GM21447 (cell line): ENCODE measurements around the gene RAI14.

Experiments used
- ATAC-seq: cut with Tn5 transposase; IDR thresholded peaks from one replicate; pipeline ENCODE4 v1.9.1; 2021; ENCODE audit not compliant: unreplicated experiment

The RAI14 gene

GRCh38 chr5:34674187-34674586, 18.1 kb downstream of the RAI14 start:
- no peak for ATAC-seq

GRCh38 chr5:34675857-34676256, 19.7 kb downstream of the RAI14 start:
- no peak for ATAC-seq

GRCh38 chr5:34676416-34676815, 20.3 kb downstream of the RAI14 start:
- no peak for ATAC-seq

DNA sequence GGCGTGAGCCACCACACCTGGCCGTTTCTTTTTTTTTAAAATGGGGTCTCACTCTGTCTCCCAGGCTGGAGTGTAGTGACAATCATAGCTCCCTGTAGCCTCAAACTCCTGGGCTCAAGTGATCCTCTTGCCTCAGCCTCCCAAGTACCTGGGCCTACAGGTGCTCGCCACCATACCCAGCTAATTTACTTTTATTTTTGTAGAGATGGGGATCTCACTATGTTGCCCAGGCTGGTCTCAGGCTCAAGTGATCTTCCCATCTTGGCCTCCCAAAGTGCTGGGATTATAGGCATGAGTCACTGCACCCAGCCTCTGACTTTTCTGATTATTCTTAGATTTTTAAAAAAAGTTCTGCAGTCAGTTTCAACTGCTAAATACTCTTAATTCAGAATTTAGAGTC, 21.3 kb downstream of the RAI14 start:
- no peak for ATAC-seq

- no peak for ATAC-seq
These were observed 24.8 kb downstream of the RAI14 start for GRCh38 chr5:34680896-34681295.

DNA sequence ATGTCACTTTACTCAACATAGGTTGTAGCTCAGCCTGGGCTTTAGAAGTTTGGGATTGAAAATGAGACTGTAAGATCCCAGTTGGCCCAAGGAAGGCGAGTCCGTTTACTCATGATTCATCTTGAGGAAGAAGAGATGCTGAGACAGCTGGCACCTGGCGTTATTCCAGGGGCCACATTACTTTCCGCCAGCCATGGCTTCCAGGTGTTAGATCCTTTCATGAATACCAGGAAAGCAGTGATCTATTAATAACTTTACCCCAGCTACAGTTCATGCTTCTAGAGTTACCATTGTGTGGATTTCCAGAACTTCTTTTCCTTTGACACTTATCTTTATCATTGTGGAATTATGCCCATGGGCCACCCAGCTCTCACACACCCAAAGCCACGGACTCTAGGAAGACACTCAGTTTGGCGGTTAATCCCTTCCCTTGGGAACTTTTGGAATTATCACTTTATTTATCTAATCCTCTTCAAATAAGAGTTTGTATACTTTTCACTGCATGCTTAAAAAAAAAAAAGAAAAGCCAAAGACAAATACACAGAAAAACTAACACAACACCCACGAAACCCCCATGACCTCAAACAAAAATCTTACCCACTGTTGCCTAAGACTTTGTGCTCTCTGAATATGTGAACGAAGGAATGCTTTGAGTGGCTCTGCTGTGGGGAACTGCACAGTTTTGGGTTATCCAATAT, 26.9 kb downstream of the RAI14 start:
- ATAC-seq: no peak

- no peak for ATAC-seq
These were observed 28.3 kb downstream of the RAI14 start for GRCh38 chr5:34684281-34684979.

GRCh38 chr5:34684980-34685352, 28.8 kb downstream of the RAI14 start:
- ATAC-seq: no peak

DNA sequence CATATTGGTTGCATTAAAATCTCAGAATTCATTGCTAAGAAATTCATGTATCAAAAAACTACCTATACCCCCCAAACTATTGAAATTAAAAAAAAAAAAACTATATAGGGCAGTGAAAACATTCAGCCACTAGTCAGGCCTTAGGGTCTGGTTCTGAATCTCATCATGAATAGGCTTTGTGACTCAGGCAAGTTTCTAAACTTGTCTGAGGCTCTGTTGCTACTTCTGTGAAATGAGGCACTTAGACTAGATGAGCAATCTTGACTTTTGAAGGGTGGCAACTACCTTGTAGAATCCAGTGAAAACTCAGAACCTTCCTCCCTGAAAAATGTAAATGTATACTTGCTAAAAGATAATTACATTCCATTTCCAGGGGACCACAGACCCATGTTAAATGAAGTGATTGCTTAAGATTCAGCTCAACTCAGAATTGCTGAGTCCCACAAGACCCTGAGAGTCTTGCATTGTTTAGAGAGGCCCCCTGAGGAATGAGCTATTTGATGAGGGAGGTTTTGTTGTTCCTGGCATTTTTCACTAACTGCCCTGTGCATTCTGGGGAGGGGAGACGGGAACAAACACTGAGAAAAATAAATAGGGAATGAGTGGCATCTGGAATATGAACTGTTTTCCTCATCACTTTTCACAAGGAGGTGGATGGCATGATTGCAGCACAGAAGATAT, 29.5 kb downstream of the RAI14 start:
- no peak for ATAC-seq

DNA sequence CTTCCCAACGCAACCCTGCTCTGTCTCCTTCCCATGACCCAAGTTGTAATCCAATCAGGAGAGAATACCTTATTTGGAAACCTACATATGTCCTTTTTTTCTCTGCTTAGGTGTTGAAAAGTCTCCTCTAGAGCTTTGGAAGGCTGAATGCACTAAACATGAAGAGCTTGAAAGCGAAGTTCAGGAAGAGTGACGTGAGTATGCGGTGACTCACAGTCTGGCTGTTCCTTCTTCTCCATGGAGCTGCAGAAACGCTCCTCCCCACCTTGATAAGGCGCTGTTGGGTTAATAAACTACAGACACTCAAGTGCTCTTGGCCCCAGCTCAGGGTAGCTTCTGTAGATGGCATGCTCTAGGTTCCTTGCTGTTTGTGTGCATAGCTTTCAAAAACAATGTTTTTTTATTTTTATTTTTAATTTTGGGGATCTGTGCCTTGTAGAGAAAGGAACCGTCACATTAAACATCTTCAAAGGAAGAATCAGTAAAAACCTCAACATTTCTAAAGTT, 30.7 kb downstream of the RAI14 start:
- ATAC-seq: no peak

- no peak for ATAC-seq
These were observed 31.3 kb downstream of the RAI14 start for GRCh38 chr5:34687269-34688011.

DNA sequence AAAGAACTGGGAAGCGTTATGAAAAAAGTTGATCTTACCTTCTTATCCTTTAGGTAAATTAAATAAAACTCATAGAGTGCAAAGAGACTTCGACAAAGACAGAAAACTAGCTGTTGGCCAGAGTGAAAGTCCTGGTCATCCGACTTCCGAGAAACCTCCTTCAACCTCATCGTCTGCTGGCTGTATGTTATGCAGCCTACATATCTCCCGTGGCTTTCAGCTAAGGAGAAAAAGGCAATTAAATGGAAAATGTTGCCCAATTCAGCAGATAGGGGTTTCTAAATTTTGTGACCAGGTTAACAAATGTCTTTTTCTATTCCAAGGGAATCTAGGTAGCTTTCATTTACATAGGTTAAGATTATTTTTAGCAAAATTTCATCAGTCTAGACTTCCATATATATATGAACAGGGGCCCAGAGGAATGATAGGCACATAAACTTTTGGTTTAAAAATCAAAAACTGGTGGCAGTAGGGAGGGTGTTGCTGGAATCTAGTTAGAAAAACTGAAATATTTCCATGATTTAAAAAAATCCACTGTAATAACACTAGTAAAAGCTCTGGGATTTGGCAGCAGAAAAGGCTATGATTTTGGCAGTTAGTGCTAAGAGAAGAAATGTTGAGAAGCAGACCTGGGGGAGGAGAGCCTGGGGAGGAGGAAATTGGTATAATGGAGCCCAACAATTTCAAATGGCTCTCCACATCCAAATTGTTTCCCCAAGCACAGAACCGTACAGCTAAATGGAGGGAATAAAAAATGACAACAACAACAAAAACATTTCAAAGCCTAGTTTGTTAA, 32.1 kb downstream of the RAI14 start:
- no peak for ATAC-seq

GRCh38 chr5:34690301-34690700, 34.2 kb downstream of the RAI14 start:
- ATAC-seq: no peak

GRCh38 chr5:34690898-34691297, 34.8 kb downstream of the RAI14 start:
- no peak for ATAC-seq

DNA sequence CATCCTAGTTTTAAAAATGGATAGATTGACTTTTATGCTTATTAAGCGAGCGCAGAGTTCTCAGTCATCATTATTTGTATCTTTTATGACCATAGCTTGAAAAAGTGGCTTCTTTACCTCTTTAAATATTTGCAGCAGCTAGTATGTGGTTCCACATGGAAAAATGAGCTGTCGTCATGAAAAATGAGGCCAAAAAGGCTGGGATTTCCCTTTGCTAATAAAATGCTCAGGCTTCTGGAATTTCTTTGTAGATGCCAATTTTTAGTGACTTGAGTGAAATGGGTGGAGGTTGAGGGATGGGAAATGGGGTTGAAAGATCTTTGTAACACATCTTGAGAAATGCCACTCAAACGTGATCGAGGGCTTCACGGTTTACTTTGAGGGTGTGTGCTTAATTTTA, 35.2 kb downstream of the RAI14 start:
- no peak for ATAC-seq

DNA sequence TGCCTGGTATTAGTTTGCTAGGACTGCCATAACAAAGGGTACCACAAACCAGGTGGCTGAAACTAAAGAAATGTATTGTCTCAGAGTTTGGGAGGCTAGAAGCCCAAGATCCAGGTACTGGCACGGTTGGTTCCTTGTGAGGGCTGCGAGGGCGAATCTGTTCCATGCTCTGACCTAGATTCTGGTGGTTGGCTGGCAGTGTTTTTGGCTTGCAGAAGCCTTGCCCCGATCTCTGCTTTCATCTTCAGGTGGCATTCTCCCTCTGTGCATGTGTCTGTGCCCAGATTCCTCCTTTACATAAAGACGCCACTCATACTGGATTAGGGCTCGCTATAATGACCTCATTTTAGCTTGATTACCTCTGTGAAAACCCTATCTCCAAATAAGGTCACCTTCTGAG, 36.7 kb downstream of the RAI14 start:
- ATAC-seq: no peak

GRCh38 chr5:34694012-34694411, 37.9 kb downstream of the RAI14 start:
- ATAC-seq: no peak

DNA sequence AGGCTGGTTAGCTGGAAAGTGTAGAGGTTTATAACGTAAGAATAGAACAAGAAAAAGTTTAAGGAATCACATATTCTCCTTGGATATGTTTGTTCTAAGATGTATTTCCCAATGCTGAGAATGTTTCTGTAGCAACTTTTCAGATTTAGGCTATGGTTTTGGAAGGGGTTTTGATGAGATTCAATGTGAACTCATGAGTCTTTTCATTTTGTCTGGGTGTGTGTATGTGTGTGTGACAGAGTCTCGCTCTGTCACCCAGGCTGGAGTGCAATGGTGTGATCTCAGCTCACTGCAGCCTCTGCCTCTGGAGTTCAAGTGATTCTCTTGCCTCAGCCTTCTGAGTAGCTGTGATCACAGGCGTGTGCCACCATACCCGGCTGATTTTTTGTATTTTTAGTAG, 38.6 kb downstream of the RAI14 start:
- no peak for ATAC-seq

DNA sequence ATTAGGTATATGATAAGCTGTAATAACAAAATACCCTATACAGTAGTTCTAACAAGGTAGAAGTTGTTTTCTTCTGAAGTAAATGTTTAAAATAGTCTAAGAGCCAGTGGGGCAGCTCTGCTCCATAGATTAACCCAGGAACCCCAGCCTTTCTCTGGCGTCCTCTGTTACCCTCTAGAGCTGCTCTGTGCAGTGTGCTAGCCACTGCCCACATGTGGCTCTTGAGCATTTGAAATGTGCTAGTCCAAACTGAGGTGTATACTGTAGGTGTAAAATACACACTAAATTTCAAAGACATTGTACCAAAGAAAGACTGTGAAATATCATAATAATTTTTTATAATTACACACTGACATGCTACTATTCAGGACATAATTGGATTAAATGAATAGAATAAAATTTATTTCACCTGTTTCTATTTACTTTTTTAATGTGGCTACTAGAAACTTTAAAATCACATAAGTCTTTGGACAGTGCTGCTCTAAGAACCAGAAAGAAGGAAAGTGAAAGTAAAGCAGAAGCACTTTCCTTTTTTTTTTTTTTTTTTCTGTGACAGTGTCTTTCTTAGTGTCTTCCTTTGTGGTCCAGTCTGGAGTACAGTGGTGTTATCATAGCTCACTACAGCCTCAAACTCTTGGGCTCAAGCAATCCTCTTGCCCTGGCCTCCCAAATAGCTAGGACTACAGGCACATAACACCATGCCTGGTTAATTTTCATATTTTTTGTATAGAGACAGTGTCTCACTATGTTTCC, 39.3 kb downstream of the RAI14 start:
- peak; percentile 71 for ATAC-seq
